IMR-90 (cell line): ENCODE measurements around the gene EVX1. TPM values are rescaled to one million over a fixed set of nuclear protein-coding genes. Genes with fewer than 3 reads are reported as not detected.

Experiments used
- ATAC-seq: fragments of 200-7000 bp; cut with Tn5 transposase; 2 replicates; pipeline ENCODE4 v1.9.1; 2020; ENCODE audit warnings: low read depth, mild to moderate bottlenecking, moderate library complexity
- BruUV-seq: library from RNA; stranded (reverse); fragments of 400-500 nt; replicated peaks from 2 replicates; lab custom pipeline; 2021; lab: Mats Ljungman, UMichigan
- CTCF ChIA-PET: fragments of 300-600 bp; formaldehyde crosslinking; extraction: SDS; loops from one replicate; lab custom pipeline; 2021; ENCODE audit warnings: antibody characterized with exemption; lab: Yijun Ruan, JAX
- POLR2A ChIA-PET: fragments of 300-600 bp; sonication (Branson Sonifier 250); formaldehyde crosslinking; loops from one replicate; lab custom pipeline; 2022; ENCODE audit warnings: antibody characterized with exemption; ENCODE audit not compliant: unreplicated experiment; lab: Charles Lee
- DNase-seq: peaks from one replicate; pipeline ENCODE4 v3.0.0; 2013
- H2AFZ ChIP-seq: replicated peaks from 2 replicates; pipeline ENCODE3; 2013; ENCODE audit warnings: low read length, mild to moderate bottlenecking; ENCODE audit not compliant: poor library complexity
- H2AK5ac ChIP-seq: 2 replicates; pipeline ENCODE4 v1.6.1; 2013; ENCODE audit warnings: low read depth, low read length, inconsistent platforms
- H2AK9ac ChIP-seq: replicated peaks from 2 replicates; pipeline ENCODE3; 2013; ENCODE audit warnings: mild to moderate bottlenecking, low read depth, low read length, moderate library complexity; ENCODE audit not compliant: poor library complexity
- H2BK120ac ChIP-seq: 2 replicates; pipeline ENCODE4 v1.6.1; 2013; ENCODE audit warnings: low read depth, low read length, inconsistent platforms
- H2BK15ac ChIP-seq: 3 replicates; pipeline ENCODE4 v1.6.1; 2013; ENCODE audit warnings: low read depth, low read length, inconsistent platforms
- H2BK20ac ChIP-seq: 2 replicates; pipeline ENCODE4 v1.6.1; 2013; ENCODE audit warnings: low read depth, mild to moderate bottlenecking, inconsistent platforms, low read length, moderate library complexity
- H2BK5ac ChIP-seq: 2 replicates; pipeline ENCODE4 v1.6.1; 2013; ENCODE audit warnings: mild to moderate bottlenecking, low read depth, low read length, inconsistent platforms; ENCODE audit not compliant: poor library complexity, severe bottlenecking
- H3K14ac ChIP-seq: replicated peaks from 2 replicates; pipeline ENCODE4 v1.6.1; 2013; ENCODE audit warnings: low read depth, low read length, inconsistent platforms
- H3K18ac ChIP-seq: 2 replicates; pipeline ENCODE4 v1.6.1; 2013; ENCODE audit warnings: low read depth, low read length, control low read depth
- H3K23ac ChIP-seq: 2 replicates; pipeline ENCODE4 v1.6.1; 2013; ENCODE audit warnings: low read depth, low read length, inconsistent platforms
- H3K27ac ChIP-seq: 2 replicates; pipeline ENCODE4 v1.5.1; 2013; ENCODE audit warnings: mild to moderate bottlenecking, control low read depth, low read length; ENCODE audit not compliant: insufficient read depth
- H3K27me3 ChIP-seq: 2 replicates; pipeline ENCODE4 v1.6.1; 2013; ENCODE audit warnings: low read length; ENCODE audit not compliant: control insufficient read depth, insufficient read depth
- H3K36me3 ChIP-seq: 2 replicates; pipeline ENCODE4 v1.6.1; 2013; ENCODE audit warnings: low read length, mixed read lengths; ENCODE audit not compliant: control insufficient read depth, insufficient read depth
- H3K4ac ChIP-seq: 2 replicates; pipeline ENCODE4 v1.6.1; 2013; ENCODE audit warnings: low read depth, low read length, inconsistent platforms
- H3K4me1 ChIP-seq: 2 replicates; pipeline ENCODE4 v1.6.1; 2013; ENCODE audit warnings: low read length, mixed read lengths; ENCODE audit not compliant: control insufficient read depth, insufficient read depth
- H3K4me2 ChIP-seq: 2 replicates; pipeline ENCODE4 v1.6.1; 2013; ENCODE audit warnings: low read depth, mild to moderate bottlenecking, control low read depth, low read length, moderate library complexity
- H3K4me3 ChIP-seq: 2 replicates; pipeline ENCODE4 v1.5.1; 2013; ENCODE audit warnings: low read depth, mild to moderate bottlenecking, control low read depth, low read length, moderate library complexity; ENCODE audit not compliant: insufficient read depth
- H3K56ac ChIP-seq: 2 replicates; pipeline ENCODE4 v1.6.1; 2013; ENCODE audit warnings: low read length, inconsistent platforms; ENCODE audit not compliant: insufficient read depth; ENCODE audit errors: extremely low read depth
- H3K79me1 ChIP-seq, 2 experiments: 2 replicates each; pipeline ENCODE4 v1.6.1; 2013; ENCODE audit warnings: low read length in 2 of 2, inconsistent platforms in 1 of 2, low read depth in 1 of 2
- H3K9ac ChIP-seq: 2 replicates; pipeline ENCODE4 v1.6.1; 2013; ENCODE audit warnings: low read depth, low read length, control low read depth
- H3K9me1 ChIP-seq: 2 replicates; pipeline ENCODE4 v1.6.1; 2013; ENCODE audit warnings: low read length, inconsistent platforms; ENCODE audit not compliant: insufficient read depth
- H3K9me3 ChIP-seq: 2 replicates; pipeline ENCODE4 v1.6.1; 2013; ENCODE audit warnings: low read length; ENCODE audit not compliant: control insufficient read depth, insufficient read depth
- H4K20me1 ChIP-seq: 2 replicates; pipeline ENCODE4 v1.6.1; 2013; ENCODE audit warnings: low read length, inconsistent platforms; ENCODE audit not compliant: insufficient read depth
- H4K5ac ChIP-seq: 2 replicates; pipeline ENCODE4 v1.6.1; 2013; ENCODE audit warnings: mild to moderate bottlenecking, low read depth, low read length, control low read depth
- H4K8ac ChIP-seq, 2 experiments: 2 replicates each; pipeline ENCODE4 v1.6.1; 2013; ENCODE audit warnings: low read depth in 2 of 2, low read length in 2 of 2, control low read depth in 1 of 2, inconsistent platforms in 1 of 2
- H4K91ac ChIP-seq: 2 replicates; pipeline ENCODE4 v1.6.1; 2013; ENCODE audit warnings: low read depth, low read length, inconsistent platforms; ENCODE audit not compliant: insufficient read depth
- BHLHE40 ChIP-seq: fragments of 150-350 bp; IDR thresholded peaks from 2 replicates; pipeline ENCODE4 v1.6.1; 2016; ENCODE audit warnings: mild to moderate bottlenecking, low read depth, low read length
- CEBPB ChIP-seq: IDR thresholded peaks from 2 replicates; pipeline ENCODE4 v1.6.1; 2012; ENCODE audit warnings: low read depth, low read length, improper control_type of control experiment
- NFE2L2 ChIP-seq: fragments of 150-350 bp; IDR thresholded peaks from 2 replicates; pipeline ENCODE4 v1.6.1; 2016; ENCODE audit warnings: low read depth, mild to moderate bottlenecking, low read length
- POLR2A ChIP-seq: IDR thresholded peaks from 2 replicates; pipeline ENCODE4 v1.6.1; 2012; ENCODE audit warnings: mild to moderate bottlenecking, low read depth, low read length
- RCOR1 ChIP-seq: IDR thresholded peaks from 2 replicates; pipeline ENCODE4 v1.6.1; 2012; ENCODE audit warnings: mild to moderate bottlenecking, low read length, improper control_type of control experiment; ENCODE audit not compliant: insufficient replicate concordance
- RFX5 ChIP-seq: IDR thresholded peaks from 2 replicates; pipeline ENCODE4 v1.8.0; 2012; ENCODE audit warnings: low read depth, mild to moderate bottlenecking, low read length, moderate library complexity
- SMC3 ChIP-seq: fragments of 150-350 bp; IDR thresholded peaks from 2 replicates; pipeline ENCODE4 v1.6.1; 2016; ENCODE audit warnings: low read depth, mild to moderate bottlenecking, antibody characterized with exemption, low read length, moderate library complexity
- WGBS, 2 experiments: methylation state at CpG; one replicate each; pipeline versions ENCODE4 v1.1.5 to v1.1.7; 2013; ENCODE audit warnings: missing lambda C conversion rate in 2 of 2; ENCODE audit not compliant: insufficient read length in 1 of 2; ENCODE audit errors: extremely low coverage in 2 of 2; 5-methylcytosine and 5-hydroxymethylcytosine counted together
- dilution Hi-C: fragments of 300-500 bp; cut with HindIII; formaldehyde crosslinking; loops from one replicate; pipeline ENCODE4 v1.14.3; 2018; ENCODE audit warnings: low sequenced_read_pairs; ENCODE audit not compliant: unreplicated experiment
- in situ Hi-C: fragments of 300-500 bp; cut with MboI; formaldehyde crosslinking; loops from 3 replicates; pipeline ENCODE4 v1.14.3; 2019; ENCODE audit warnings: low sequenced_read_pairs, inconsistent platforms, mixed read lengths
- intact Hi-C: fragments of 100-400 bp; cut with micrococcal nuclease; formaldehyde crosslinking; loops from 2 replicates; pipeline ENCODE4 v1.10.0; 2022
- polyA plus RNA-seq, 3 experiments: library from polyadenylated mRNA; depleted of rRNA; stranded (reverse); fragments of >200 nt; gene quantifications; 2 replicates each; pipeline ENCODE4 v1.2.3, GENCODE V29; 2012; ENCODE audit warnings: low replicate concordance in 1 of 3
- total RNA-seq: library from RNA; depleted of rRNA; stranded (reverse); fragments of >200 nt; gene quantifications from 2 replicates; pipeline ENCODE4 v1.2.3, GENCODE V29; 2012
- TF ChIP-seq, protein P1 (sequence below): fragments of 150-350 bp; IDR thresholded peaks from 2 replicates; pipeline ENCODE4 v1.6.1; 2016; ENCODE audit warnings: low read depth, mild to moderate bottlenecking, low read length, moderate library complexity, borderline replicate concordance
- TF ChIP-seq, protein P2 (sequence below): fragments of 150-350 bp; IDR thresholded peaks from 2 replicates; pipeline ENCODE4 v1.6.1; 2017; ENCODE audit warnings: mild to moderate bottlenecking, antibody characterized with exemption, low read length, low read depth
- TF ChIP-seq, protein P3 (sequence below): conservative IDR thresholded peaks from 2 replicates; pipeline ENCODE4 v1.5.1; 2012; ENCODE audit warnings: mild to moderate bottlenecking, low read depth, low read length, improper control_type of control experiment

Gene EVX1
- total and polyA plus RNA-seq, 2 of the 4 experiments (the other 2 are of a cell fraction), result not detected

DNA sequence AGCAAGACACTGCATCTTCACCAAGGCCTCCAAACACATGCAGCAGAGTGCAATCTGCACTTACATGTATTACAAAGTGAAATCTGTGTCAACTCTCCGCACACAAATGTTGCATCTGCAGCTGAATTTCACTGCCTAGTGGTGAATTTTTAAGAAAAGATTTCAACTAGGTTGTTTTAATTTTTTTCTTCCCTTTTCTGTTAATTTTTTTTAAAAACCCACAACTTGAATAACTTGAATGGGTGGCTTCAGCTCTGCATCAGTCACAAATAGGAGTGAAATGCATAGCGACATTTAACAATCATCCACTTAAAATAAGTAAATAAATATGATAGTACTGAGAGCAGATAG is 48.6 kb upstream of the EVX1 start:
- Histone ChIP-seq H4K91ac (no peak overlapping the region), H3K14ac (no peak overlapping the region), H3K4me1 (no peaks in the 10 kb centered on the region), H4K8ac (no peak overlapping the region), H3K9me1 (no peaks in the 10 kb centered on the region), H3K4ac (no peak overlapping the region), H2BK5ac (no peak overlapping the region), H3K9me3 (peaks cover 10% of the 10 kb centered on the region; the same call in 1 of the 2 replicates), H3K79me1 (no peaks in the 10 kb centered on the region), H3K4me3 (no peak overlapping the region), H3K56ac (no peak overlapping the region), H2AK9ac (no peak overlapping the region), H2BK120ac (no peak overlapping the region), H2BK15ac (no peak overlapping the region), H3K36me3 (no peaks in the 10 kb centered on the region), H4K20me1 (peaks cover 4% of the 10 kb centered on the region; the same call in 1 of the 2 replicates), H2AK5ac (no peak overlapping the region), H4K5ac (no peak overlapping the region), H3K18ac (no peak overlapping the region), H2AFZ (no peak overlapping the region), H3K27ac (no peak overlapping the region), H3K9ac (no peak overlapping the region), H2BK20ac (no peak overlapping the region), H3K27me3 (peaks cover 88% of the 10 kb centered on the region), H3K23ac (0 out of 2 replicates have a peak overlapping the region, but pooled peaks have one; percentile 3), H3K4me2 (no peak overlapping the region)
- ChIA-PET POLR2A (no interaction called here), CTCF (no interaction called here)
- in situ Hi-C loops, result loop anchor here (10.0 kb wide), 1 partner anchor 881 kb away; no protein-coding TSS in a partner anchor
- ATAC-seq, result no peak
- dilution Hi-C loops, result no loop called here
- WGBS, 2 experiments, result no CpG with 5 or more reads among the region's 2 CpGs
- BruUV-seq, result no TSS peak
- no peak for DNase-seq
- intact Hi-C loops, result loop anchor here (10.0 kb wide), 4 partner anchors 551 to 1911 kb away; partner anchors contain the start of gene TAX1BP1
- TF ChIP-seq, protein P1, sequence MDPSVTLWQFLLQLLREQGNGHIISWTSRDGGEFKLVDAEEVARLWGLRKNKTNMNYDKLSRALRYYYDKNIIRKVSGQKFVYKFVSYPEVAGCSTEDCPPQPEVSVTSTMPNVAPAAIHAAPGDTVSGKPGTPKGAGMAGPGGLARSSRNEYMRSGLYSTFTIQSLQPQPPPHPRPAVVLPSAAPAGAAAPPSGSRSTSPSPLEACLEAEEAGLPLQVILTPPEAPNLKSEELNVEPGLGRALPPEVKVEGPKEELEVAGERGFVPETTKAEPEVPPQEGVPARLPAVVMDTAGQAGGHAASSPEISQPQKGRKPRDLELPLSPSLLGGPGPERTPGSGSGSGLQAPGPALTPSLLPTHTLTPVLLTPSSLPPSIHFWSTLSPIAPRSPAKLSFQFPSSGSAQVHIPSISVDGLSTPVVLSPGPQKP, result no peak
- TF ChIP-seq, protein P2, sequence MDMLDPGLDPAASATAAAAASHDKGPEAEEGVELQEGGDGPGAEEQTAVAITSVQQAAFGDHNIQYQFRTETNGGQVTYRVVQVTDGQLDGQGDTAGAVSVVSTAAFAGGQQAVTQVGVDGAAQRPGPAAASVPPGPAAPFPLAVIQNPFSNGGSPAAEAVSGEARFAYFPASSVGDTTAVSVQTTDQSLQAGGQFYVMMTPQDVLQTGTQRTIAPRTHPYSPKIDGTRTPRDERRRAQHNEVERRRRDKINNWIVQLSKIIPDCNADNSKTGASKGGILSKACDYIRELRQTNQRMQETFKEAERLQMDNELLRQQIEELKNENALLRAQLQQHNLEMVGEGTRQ, result no peak
- TF ChIP-seq, protein P3, sequence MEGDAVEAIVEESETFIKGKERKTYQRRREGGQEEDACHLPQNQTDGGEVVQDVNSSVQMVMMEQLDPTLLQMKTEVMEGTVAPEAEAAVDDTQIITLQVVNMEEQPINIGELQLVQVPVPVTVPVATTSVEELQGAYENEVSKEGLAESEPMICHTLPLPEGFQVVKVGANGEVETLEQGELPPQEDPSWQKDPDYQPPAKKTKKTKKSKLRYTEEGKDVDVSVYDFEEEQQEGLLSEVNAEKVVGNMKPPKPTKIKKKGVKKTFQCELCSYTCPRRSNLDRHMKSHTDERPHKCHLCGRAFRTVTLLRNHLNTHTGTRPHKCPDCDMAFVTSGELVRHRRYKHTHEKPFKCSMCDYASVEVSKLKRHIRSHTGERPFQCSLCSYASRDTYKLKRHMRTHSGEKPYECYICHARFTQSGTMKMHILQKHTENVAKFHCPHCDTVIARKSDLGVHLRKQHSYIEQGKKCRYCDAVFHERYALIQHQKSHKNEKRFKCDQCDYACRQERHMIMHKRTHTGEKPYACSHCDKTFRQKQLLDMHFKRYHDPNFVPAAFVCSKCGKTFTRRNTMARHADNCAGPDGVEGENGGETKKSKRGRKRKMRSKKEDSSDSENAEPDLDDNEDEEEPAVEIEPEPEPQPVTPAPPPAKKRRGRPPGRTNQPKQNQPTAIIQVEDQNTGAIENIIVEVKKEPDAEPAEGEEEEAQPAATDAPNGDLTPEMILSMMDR, result no peak
- TF ChIP-seq NFE2L2 (no peak), SMC3 (no peak), BHLHE40 (no peak), POLR2A (no peak), RFX5 (no peak), CEBPB (no peak), RCOR1 (no peak)
